Ovary (tissue), 9 donors: ENCODE measurements around the gene HSP90B1. TPM values are rescaled to one million over a fixed set of nuclear protein-coding genes. Genes with fewer than 3 reads are reported as not detected.
A peak's percentile ranks its signal among the peaks of the same experiment; 100 is the strongest.

ENCODE experiments used
- DNase-seq, 5 donors: peaks; one replicate each; pipeline ENCODE4 v3.0.0-alpha.2; 2019 to 2020
- H3K27ac ChIP-seq, 2 donors: fragments of 200-600 bp; one replicate each; pipeline versions ENCODE4 v1.5.1 to v1.8.0; 2019 to 2022
- H3K27me3 ChIP-seq: fragments of 200-600 bp; one replicate; pipeline ENCODE4 v1.8.0; 2022
- H3K36me3 ChIP-seq: fragments of 200-600 bp; sonication (generic); one replicate; pipeline ENCODE4 v1.5.1; 2019
- H3K4me1 ChIP-seq: one replicate; pipeline ENCODE4 v1.8.1; 2013; ENCODE audit warnings: mild to moderate bottlenecking, moderate library complexity; ENCODE audit not compliant: insufficient read depth
- H3K4me3 ChIP-seq: fragments of 200-600 bp; sonication (generic); one replicate; pipeline ENCODE4 v1.5.1; 2017
- H3K9me3 ChIP-seq, 2 donors: fragments of 200-600 bp in 1 of 2; sonication (generic) in 1 of 2; one replicate each; pipeline versions ENCODE4 v1.5.1 to v1.8.1; 2013 to 2019; ENCODE audit warnings: mild to moderate bottlenecking in 1 of 2, moderate library complexity in 1 of 2
- CTCF ChIP-seq, 3 donors: fragments of 450-650 bp in 2 of 3; fragments of 200-600 bp in 1 of 3; IDR thresholded peaks; one replicate each; pipeline versions ENCODE4 v1.5.1 to v1.8.0; 2016 to 2022; ENCODE audit warnings: antibody characterized with exemption in 3 of 3, mild to moderate bottlenecking in 1 of 3
- EP300 ChIP-seq: sonication (generic); formaldehyde crosslinking; IDR thresholded peaks from one replicate; pipeline ENCODE4 v1.6.1; 2017; ENCODE audit warnings: antibody characterized with exemption
- POLR2A ChIP-seq: fragments of 450-650 bp; IDR thresholded peaks from one replicate; pipeline ENCODE4 v1.6.1; 2017; ENCODE audit warnings: antibody characterized with exemption, mild to moderate bottlenecking, moderate library complexity
- WGBS, 3 donors: extraction: QIAGEN DNeasy Blood & Tissue Kit in 1 of 3; methylation state at CpG; one replicate each; pipeline versions ENCODE4 v1.1.5 to v1.1.7; 2013 to 2017; 5-methylcytosine and 5-hydroxymethylcytosine counted together
- intact Hi-C, 4 donors: fragments of 100-400 bp; cut with DNase I; formaldehyde crosslinking; loops; one replicate each; pipeline versions ENCODE4 v1.11.0 to v1.15.1; 2022 to 2023
- polyA plus RNA-seq, 2 donors: library from polyadenylated mRNA; stranded (reverse); fragments of 200-250 nt in 1 of 2; fragments of 350-450 nt in 1 of 2; fragmentation: Illumina TruSeq in 1 of 2; extraction: RNeasy Lipid Tissue Mini Kit (QIAGEN cat#74804) in 1 of 2; gene quantifications; one replicate each; pipeline ENCODE4 v1.2.3, GENCODE V29; 2013 to 2014
- total RNA-seq, 7 donors: library from RNA; depleted of rRNA in 2 of 7; stranded (reverse); fragments of >200 nt in 2 of 7; fragmentation: NEBNext Ultra II Directional in 3 of 7; extraction: Animal tissue kit (Norgen Biotek cat#: 25700) in 3 of 7; gene quantifications; one replicate each; pipeline versions ENCODE4 v1.1.0 to v1.2.4, GENCODE V29; 2016 to 2023
- donor health status: DM: no; HTN: no; CAD: no; lungs with moderate emphysema.
- donor health status: DM: no; HTN: no; CAD: no.
- donor health status: Bipolar disorder and iron deficiency.
- donor health status: DM: yes; HTN: yes; CAD: no.
- donor health status: DM: no; HTN: no; CAD: no.
- donor health status: DM: yes; HTN: yes; CAD: no.

HSP90B1 gene
- total and polyA plus RNA-seq, 9 donors: 217 to 777 (median 442) TPM

- peak overlapping the region; percentile 57 to 99 for H3K27ac ChIP-seq
- H3K27me3 ChIP-seq: no peaks in the 10 kb centered on the region
- no peaks in the 10 kb centered on the region for H3K9me3 ChIP-seq
- DNase-seq: peak; percentile 86 to 91 (median 88)
- WGBS, 3 donors: 0 to 1% (median 0%) methylated on average over 36 to 37 of the region's 37 CpGs
- intact Hi-C loops: loop anchor here in 1 of 4 donors (10.0 kb wide), 1 partner anchor 54 kb away; no protein-coding TSS in a partner anchor
- TF ChIP-seq CTCF (IDR thresholded peaks at IDR 0.05) (no peak), POLR2A (peak; percentile 85)
- no peaks in the 10 kb centered on the region for H3K36me3 ChIP-seq
- H3K4me3 ChIP-seq: peak overlapping the region; percentile 38
- peaks cover 3% of the 10 kb centered on the region for H3K4me1 ChIP-seq
Observed at GRCh38 chr12:103929046-103929783, 995 bp upstream of the HSP90B1 start.

DNA sequence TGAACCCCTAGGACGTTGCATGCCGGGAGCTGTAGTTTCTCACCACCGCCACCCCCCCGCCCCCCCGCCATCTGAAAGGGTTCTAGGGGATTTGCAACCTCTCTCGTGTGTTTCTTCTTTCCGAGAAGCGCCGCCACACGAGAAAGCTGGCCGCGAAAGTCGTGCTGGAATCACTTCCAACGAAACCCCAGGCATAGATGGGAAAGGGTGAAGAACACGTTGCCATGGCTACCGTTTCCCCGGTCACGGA lies 501 bp upstream of the HSP90B1 start:
- Histone ChIP-seq H3K9me3 (no peaks in the 10 kb centered on the region), H3K27me3 (no peaks in the 10 kb centered on the region), H3K27ac (peak overlapping the region; percentile 57 to 99), H3K36me3 (no peaks in the 10 kb centered on the region), H3K4me3 (peak overlapping the region; percentile 38), H3K4me1 (peaks cover 3% of the 10 kb centered on the region)
- intact Hi-C loops: loop anchor here in 1 of 4 donors (5.0 to 10.0 kb wide), 2 partner anchors 38 to 55 kb away; partner anchors contain the start of gene TDG
- TF ChIP-seq POLR2A (no peak), EP300 (no peak), CTCF (IDR thresholded peaks at IDR 0.05) (no peak)
- WGBS, 3 donors: 0% methylated on average over 10 to 18 of the region's 18 CpGs
- no peak for DNase-seq

DNA sequence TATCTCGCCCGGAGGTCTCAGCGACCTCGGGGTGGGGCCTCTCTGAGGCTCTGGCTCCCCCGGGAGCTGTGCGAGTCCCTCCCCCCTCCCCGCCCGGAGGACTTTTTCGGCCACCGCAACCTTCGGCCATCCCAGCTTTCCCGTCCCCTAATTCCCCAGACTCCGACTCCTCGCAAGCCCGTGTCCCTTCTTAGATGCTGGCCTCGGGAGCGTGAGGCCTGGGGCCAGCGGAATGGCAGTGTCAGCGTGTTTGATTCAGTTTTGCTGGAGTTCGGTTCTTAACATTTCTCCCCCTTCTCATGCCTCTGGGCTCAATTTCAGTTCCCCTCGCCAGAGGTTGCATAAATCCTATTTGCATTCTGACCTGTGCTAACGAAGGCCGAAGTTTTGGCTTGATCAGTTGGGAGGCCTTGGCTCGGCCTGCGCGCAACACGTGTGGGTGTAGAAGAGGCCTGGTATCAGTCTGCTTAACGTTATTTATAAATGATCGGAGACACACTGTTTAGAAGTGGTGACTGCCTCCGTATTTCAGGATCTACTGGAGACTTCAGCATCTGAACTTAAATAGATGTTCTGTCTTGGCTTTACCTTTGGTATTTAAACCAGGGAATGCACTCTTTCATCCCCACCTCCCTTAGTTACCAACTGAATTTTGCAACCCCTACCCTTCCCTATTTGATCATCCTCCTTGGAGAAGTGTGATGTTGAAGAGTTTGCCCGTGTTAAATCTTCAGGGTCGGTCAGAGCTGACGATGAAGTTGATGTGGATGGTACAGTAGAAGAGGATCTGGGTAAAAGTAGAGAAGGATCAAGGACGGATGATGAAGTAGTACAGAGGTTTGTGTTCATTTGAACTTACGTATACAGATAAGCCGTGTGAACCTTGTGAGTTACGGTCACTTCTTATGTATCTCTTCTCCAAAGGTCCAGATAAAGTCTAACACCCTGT lies 851 bp downstream of the HSP90B1 start:
- H3K36me3 ChIP-seq: no peaks in the 10 kb centered on the region
- DNase-seq: peak; percentile 63 to 77 (median 70)
- H3K27me3 ChIP-seq: no peaks in the 10 kb centered on the region
- H3K27ac ChIP-seq: peak overlapping the region; percentile 89 to 96
- intact Hi-C loops: loop anchor here in 1 of 4 donors (5.0 kb wide), 1 partner anchor 36 kb away; the partner anchor contains the start of gene TDG
- H3K4me1 ChIP-seq: peaks cover 3% of the 10 kb centered on the region
- no peaks in the 10 kb centered on the region for H3K9me3 ChIP-seq
- 1% methylated on average over 37 of the region's 37 CpGs for WGBS, 3 donors
- TF ChIP-seq CTCF (IDR thresholded peaks at IDR 0.05): no peak
- TF ChIP-seq POLR2A: no peak
- no peak for TF ChIP-seq EP300
- H3K4me3 ChIP-seq: peak overlapping the region; percentile 62

GRCh38 chr12:103933237-103933636 lies 3.0 kb downstream of the HSP90B1 start:
- TF ChIP-seq POLR2A (no peak), EP300 (no peak), CTCF (IDR thresholded peaks at IDR 0.05) (no peak)
- no peak for DNase-seq
- Histone ChIP-seq H3K27ac (no peak overlapping the region), H3K27me3 (no peaks in the 10 kb centered on the region), H3K9me3 (no peaks in the 10 kb centered on the region), H3K36me3 (no peaks in the 10 kb centered on the region), H3K4me1 (peaks cover 3% of the 10 kb centered on the region), H3K4me3 (no peak overlapping the region)
- intact Hi-C loops: loop anchor here in 1 of 4 donors (5.0 kb wide), 1 partner anchor 34 kb away; the partner anchor contains the start of gene TDG
- 62 to 79% (median 63%) methylated on average over 2 of the region's 2 CpGs for WGBS, 3 donors
